NCI-H226 (cell line): ENCODE data around the gene DPH1.

Source experiments
- DNase-seq: peaks from one replicate; pipeline ENCODE4 v3.0.0-alpha.2; 2015

The DPH1 gene

DNA sequence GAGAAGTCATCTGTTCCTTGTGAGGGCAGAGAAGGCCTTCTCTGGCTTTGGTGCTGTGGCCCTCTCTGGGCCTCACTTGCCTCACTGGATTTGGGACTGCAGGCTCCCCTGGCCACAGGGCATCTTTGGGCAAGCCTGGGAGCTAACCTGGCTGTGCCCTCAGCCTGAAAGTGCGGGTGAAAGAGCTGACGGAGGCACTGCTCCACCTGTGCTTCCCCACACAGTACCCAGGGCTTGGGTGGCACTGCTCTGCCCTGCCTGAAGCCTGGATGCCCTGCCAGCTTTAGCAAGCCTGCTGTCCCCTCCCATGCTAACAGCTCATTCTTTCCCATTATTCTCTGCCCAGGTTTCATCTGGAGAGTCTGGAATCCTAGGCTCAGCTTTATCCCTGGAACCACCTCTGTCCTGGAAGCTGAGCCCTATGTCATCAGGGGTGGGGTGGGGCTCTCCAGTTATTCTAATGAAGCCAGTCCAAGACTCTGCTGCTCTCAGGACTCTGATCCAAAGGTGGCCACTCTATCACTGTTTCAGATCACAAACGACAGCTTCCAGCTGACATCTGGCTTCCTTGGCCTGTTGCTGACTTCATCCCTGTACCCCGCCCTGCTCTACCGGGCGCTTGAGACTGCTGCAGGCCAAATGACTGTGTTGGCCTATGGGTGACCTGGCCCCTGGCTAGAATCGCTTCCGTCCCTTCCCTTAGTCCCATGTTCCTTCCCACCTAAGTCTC lies 54.2 kb downstream of the DPH1 start:
- DNase-seq: no peak

DNA sequence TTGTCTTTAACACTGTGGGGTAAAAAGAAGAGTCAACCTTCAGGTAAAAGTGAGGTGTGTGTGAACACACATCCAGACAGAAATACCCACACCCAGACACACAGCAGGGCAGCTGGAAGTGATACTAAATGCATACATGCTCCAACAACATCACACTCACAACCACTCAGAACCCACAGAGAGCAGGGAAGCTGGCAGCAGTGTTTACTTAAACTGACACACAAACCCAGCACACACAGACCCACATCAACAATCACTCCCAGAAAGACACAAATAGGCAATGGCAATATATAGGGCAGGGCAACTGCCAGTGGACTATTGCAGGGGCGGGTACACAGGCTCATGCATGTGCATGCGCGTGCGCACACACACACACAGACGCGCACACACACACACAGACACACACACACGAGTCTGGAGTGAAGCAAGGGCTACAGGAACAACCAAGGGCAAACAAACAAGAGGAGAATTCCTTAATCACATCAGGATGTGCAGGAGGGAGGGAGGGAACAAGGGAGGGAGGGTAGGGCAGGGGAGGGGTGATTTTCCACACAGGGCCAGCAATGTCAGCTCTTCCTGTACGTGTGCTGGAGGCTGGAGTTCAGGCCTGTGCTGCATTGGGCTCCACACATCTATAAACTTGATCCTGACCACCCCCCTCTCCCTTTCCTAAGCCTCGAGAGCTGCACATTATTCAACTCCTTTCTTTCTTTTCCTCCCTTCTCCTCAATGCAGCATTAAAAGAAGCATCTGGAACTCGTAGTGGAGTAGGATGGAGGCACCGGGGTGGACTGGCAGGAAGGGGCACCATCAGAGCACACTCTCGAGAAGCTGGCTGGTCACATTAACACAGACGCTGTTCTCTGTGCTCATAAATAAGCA lies 55.1 kb downstream of the DPH1 start:
- peak; percentile 22 for DNase-seq

DNA sequence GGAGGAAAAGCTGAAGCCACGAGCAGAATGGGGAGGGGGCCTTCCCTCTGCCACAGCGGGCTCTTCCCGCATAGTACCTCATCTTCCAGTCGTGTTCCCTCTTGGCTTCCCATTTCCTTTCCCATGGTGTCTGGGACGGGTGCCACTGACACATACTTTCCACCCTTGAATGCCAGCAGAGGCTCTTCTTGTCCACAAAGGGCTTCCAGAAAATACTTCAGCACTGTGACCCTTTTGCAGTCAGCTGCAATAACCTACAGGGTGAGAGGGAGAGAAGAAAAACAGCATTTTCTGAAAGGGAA lies 55.6 kb downstream of the DPH1 start:
- DNase-seq: no peak

DNA sequence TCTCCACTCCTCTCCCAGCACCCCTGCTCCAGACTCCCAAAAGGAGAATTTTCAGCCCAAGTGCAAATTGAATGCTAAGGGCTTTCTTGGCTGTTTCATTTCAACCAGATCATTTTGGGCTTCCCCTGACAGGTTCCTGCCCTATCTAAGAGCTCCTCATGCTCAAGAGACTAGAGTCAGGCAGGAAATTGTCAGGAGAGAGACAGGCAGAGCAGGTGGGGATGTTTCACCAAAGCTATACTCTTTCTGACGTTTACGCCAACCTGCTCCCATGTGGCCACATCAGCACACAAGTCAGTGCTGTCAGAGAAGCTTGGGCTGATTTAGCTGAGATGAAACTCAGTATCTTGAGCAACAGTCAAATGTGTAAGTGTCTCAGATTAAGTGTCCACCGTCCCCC lies 56.4 kb downstream of the DPH1 start:
- DNase-seq: no peak

DNA sequence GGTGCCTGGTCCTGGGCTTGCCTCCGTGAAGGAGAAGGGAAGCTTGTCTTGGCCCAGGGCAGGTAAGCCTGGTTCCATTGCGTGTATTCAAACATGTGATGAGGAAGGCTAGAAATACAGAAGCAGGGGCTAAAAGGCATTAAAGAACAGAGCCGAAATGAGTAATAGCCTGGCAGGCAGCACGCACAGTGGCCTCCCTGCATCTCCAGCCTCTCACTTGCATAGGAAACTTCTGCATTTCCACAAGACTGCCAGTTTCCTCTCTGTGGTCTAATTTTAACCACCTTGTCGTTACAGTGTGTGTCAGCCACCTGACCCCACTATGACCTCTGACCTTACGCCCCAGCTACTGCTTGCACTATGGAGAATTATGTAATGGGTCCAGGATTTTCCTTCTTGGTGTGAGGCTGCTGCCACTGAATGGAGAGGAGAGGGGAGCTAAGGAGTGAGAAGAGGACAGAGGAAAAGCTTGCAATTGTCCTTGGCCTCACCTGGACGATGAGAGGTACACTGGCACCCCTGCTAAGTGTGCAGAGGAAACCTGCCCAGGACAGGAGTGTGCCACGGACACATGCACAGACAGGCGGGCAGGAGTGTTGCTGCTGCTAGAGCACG lies 57.8 kb downstream of the DPH1 start:
- no peak for DNase-seq

DNA sequence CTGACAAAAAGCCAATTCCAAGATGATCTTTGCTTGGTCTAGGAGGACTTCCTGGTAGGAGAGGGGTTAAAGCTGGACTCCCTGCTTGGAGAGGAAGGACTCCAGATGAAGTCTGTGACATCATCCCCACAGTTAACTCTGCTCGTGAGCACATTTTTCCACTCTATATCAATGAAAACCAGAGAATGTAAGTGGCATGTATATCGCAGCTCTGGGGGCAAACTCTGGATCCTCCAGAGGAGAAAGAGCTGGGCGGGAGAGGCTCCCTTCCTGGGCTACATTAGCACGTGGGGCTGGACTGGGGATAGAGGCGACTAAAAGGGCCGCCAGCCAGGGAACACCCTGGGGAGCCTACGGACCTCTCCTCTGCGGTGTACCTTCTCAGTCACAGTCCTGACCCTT lies 59.1 kb downstream of the DPH1 start:
- no peak for DNase-seq

DNA sequence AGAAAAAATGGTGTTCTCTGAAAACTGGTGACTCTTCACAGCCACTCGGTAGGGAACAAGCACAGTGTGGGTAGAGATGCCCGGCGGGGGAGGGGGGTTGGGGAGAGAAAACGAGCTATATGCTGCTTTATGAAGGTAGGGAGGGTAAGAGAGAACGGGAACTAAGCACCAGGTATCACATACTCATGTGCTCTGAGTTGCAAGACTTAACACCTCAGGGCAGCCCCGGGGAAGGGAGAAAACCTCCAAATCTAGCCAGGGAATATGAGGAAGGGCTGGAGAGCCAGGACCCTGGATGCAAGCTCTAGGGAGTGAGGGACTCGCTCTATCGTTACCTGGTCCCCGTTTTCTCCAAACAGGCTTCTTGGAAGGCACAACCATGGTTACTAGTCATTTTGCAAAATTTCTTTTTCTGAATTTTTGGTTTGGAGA lies 60.3 kb downstream of the DPH1 start:
- DNase-seq: no peak

DNA sequence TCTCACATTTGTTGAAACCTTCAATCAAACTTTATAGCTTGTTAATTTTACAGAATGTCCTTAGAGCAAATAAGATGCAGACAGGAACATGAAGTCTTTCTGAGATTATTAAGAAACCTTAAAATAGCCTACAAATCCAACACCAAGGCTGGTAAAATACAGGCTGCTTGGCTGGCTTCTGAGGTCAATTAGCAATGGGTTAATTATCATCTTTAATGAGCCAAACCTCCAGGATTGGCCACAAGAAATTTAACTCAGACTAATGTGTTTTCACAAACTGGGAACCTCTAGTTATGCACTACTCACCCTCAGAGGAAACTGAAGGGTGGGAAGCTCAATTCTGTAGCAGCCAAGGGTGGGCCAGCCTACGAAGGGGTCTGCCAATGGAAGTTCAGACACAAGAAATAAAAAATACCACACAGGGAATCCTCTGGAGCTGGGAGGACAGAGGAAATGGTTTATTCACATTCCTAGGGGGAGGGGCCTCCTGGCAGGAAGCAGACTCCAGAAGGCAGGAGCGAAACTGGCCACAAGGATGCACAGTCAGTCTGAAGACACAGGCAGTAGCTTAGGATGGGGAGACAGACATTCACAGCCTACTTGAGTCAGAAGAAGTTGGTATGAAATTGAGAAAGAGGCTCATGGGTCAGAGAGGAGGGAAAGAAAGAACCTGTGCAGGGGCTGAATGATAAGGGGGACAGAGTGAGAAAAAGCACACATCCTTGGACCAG lies 61.0 kb downstream of the DPH1 start:
- DNase-seq: peak; percentile 85

DNA sequence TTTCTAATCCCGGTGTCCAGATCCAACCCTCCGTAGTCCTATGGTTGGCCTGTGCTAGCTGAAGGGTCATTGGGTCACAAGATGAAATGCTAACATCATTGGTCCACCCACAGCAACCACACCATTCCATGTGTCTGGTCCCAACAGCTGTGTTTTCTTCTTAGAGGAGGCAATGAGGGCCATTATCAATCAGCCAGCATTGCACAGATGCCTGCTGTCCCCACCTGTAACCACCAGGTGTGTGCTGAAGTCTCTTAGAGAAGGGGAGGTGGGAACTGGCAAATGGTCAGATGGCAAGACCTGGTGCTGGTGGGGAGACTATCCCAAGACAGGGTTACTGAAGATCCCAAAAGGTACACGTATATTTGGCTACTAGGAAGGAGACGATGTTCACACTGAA lies 62.3 kb downstream of the DPH1 start:
- DNase-seq: no peak

DNA sequence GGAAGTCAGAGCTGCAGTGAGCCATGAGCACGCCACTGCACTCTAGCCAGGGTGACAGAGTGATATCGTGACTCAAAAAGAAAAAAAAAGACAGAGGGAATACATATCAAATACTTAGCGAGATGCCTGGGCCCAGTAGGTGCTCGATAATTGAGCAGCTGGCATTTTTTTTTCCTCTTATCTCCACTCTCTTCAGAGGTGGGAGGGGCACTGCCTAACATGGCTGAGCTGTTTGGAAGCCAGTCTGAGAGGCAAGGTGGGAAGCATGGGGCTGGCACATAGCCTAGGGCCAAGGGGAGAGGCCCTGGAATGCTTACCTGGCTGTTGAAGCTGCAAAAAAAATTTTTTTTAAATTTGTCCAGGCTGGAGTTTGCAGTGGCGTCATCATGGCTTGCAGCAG lies 63.4 kb downstream of the DPH1 start:
- no peak for DNase-seq
